Mucosa of gallbladder (tissue), 1 donor: ENCODE data around the gene SFTA2. TPM values are rescaled to one million over a fixed set of nuclear protein-coding genes. Genes with fewer than 3 reads are reported as not detected.
"Not testable (repeated sequence)": the region's sequence is repeated elsewhere in the genome, so short reads cannot be mapped to it uniquely, and the experiment has no call there.

ENCODE experiments used
- DNase-seq: peaks from one replicate; pipeline ENCODE4 v3.0.0-alpha.2; 2020; ENCODE audit warnings: low spot score
- total RNA-seq: library from RNA; stranded (reverse); gene quantifications from one replicate; pipeline ENCODE4 v1.2.1, GENCODE V29; 2021
- donor health status: DM: no; HTN: no; CAD: no.

SFTA2 gene
- total RNA-seq, 1 donor from 2014 or later: 149 TPM

DNA sequence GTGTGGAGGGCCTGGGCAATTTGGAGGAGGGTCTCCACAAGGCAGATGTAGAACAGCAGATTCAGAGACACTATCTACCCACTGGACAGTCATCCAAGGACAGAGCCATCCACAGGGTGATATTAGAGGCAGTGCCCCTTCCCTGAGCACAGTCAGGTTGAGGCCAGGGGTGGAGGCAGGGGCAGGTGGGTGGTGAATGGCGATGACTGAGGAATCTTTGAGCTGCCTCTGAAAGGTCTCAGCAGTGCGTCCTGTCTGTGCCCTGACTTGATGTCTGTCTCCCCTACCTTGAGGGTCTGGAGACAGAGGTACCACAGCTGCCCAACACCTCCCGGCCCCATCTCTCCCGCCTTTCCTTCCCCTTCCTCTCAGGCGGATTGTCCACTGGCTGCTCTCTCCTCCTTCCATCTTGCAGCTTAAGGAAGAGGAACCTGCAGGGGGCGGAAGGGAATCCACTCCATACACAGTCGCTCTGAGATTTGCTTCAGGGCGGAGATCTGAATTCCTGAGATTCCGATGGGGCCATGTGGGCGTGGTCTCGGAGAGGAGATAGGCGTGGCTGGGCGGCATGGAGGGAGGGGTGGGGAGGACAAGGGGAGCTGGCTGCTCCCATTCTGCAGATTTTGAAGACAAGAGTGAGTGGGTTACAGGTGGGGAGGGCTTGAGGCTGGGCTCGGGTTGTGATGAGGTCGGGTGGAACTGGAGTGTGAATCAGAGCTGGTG lies 10.5 kb upstream of the SFTA2 start:
- peak; percentile 90 for DNase-seq

DNA sequence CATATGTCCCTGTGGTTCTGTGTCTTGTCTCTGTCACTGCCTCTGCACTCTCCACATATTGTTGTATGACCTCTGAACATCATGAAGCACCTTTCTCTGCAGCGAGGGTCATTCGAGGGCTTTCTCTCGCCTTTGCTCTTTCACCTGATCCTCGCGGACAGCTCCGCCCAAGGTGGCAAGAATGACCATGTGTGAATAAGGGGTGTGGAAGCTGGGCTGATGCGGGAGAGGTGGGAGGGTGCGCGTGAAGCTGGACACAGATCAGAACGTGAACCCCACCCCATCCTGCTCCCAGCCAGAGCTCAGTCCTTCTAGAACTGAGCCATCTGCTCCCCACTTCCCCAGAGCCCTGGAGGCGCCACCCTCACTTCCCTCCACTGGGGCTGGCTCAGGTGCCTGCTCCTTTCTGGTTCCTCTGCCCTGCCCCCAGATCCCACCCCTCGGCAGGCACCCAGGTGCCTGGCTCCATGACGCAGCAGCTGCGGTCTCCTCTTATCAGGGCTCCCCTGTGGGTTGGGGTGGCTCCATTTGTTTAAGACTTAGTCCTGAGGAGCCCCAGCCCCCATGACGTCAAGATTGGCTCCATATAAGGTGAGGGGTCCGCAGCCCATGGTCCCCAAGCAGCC lies 8.5 kb upstream of the SFTA2 start, which contains the start of gene MUCL3:
TSS of gene MUCL3 (plus strand) at position 613 of the 626 bp plus-strand sequence. CDS start 27 bp downstream, outside the sequence.
- DNase-seq: peak; percentile 48

- peak; percentile 50 for DNase-seq
Measured at GRCh38 chr6:30939473-30939872, 7.5 kb upstream of the SFTA2 start.

GRCh38 chr6:30938730-30939129 lies 6.8 kb upstream of the SFTA2 start:
- DNase-seq: peak; percentile 57

DNA sequence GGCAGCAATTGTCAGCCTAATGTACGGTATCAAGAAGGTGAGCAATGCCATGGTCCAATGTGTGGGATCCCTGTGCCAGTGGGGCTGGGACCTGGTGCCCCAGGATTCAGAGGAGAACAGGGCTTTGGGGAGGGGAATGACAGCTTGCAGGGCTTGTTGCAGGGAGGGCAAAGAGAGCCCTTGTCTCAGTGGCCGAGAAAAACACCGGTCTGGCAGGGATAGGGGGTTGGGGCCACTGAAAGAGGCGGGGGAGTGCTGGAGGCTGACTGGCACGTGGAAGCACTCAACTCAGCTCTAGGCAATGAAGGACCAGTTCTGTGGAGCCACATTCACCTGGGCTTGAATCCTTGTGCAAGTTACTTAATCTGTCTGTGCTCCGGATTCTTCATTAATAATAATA lies 5.3 kb upstream of the SFTA2 start:
- DNase-seq: no peak

DNA sequence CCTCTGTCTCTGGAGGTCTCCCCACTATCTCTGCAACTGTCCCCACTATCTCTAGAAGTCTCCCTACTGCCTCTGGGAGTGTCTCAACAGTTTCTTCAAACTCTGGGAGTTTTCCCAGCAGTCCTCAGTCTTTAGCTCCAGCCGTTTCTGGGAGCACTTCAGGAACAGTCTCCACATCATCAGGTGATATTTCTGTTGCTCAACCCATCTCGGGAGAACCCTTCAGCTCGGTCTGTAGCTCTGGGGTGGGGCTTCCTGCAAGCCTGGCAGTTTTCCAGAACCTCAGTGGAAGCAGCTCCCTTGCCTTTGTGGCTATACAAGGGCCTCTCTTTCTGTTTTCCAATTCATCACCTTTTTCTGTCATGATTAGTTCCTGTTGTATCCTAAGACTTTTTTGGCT lies 3.0 kb upstream of the SFTA2 start:
- DNase-seq: no peak

DNA sequence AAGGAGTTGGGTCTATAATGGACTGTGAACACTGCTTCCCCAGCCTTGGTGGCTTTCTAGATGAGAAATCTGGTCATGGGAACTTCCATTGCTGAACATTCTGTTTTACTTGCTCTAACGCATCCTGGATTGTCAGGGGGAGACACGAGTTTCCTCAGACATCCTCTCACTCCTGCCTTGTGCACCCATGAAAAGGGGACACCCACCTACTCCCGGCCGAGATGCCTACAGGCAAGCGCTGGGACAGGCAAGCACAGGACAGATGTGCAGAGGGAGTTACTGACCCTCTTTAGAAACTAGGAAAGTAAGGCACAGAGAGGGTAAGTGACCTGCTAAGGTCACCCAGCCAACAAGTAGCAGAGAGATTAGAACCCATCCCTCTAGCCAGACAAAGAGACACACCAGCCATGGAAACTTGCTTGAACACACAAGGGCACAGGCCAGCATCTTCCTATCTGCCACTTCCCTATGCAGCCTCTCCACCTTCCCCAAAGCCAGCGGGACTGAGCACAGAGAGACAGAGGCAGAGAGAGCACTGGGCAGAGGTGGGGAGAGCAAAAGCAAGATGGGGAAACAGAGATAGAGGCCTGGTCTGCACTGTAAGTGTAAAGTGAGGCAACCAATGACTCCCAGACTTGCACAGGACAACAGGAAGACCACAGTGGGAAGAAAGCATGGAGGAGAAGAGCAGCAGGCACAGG lies 845 bp upstream of the SFTA2 start:
- DNase-seq: no peak

DNA sequence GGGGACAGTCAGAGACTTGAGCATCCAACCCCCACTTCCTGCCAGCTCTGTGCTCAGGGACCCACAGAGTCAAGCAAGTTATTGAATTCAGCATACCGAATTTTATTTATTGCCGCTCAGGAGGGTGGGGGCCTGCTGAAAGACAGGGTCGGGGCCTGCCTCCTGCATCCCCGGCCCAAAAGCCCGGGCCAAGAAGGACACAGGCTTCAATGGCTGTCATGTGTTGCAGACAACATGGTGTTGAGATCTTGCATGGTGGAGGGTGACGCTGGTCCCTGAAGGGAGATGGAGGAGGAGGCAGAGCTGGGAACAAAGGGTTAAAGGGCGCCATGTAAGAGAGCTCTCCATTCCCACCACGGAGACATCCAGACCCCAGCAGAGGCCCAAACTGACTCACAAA lies 698 bp downstream of the SFTA2 start:
- DNase-seq: no peak

GRCh38 chr6:30930506-30930905 lies 1.5 kb downstream of the SFTA2 start:
- DNase-seq: no peak

DNA sequence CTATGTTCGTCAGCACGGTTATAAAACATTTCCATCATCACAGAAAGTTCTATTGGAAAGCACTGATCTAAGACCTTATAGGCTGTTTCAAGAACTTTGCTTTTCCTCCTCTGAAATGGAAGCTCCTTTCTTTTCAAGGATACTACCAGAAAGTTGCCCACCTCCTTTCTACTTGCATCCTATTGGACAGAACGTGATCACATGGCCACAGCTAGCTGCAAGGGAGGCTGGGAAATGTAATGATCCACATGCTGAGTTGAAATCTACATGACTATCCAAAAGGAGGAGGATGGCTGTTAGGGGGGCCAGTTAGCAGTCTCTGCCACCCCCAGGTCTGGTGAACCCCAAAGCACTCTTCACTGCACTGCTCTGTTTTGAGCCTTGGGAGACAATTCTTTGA lies 3.3 kb downstream of the SFTA2 start:
- DNase-seq: no peak

GRCh38 chr6:30927080-30927479 lies 4.9 kb downstream of the SFTA2 start:
- not testable (repeated sequence) for DNase-seq

- DNase-seq: peak; percentile 89
Measured at GRCh38 chr6:30926644-30927043, 5.3 kb downstream of the SFTA2 start.

GRCh38 chr6:30924040-30924627 lies 7.8 kb downstream of the SFTA2 start:
- not testable (repeated sequence) for DNase-seq

- no peak for DNase-seq
Measured at GRCh38 chr6:30922447-30922852, 9.5 kb downstream of the SFTA2 start.

DNA sequence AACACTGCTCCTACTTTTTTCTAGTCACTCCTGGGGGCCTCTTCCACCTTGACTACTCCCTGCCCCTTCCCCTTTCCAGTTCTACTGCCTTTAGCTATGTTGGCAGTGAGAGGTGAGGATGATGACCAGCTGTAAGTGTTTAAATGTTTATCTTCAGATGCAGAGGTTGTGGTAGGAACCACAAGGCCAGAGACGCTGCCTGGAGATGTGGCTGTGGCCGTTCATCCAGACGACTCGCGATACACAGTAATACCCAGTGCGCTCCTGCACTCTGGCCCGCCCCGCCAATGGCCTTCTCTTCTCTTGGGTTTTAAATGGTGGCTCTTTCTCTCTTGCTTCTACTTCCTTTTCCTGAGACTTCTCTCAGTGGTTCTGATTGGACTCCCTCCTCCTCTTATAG lies 13.3 kb downstream of the SFTA2 start:
- no peak for DNase-seq

GRCh38 chr6:30917487-30917886 lies 14.5 kb downstream of the SFTA2 start:
- DNase-seq: no peak

DNA sequence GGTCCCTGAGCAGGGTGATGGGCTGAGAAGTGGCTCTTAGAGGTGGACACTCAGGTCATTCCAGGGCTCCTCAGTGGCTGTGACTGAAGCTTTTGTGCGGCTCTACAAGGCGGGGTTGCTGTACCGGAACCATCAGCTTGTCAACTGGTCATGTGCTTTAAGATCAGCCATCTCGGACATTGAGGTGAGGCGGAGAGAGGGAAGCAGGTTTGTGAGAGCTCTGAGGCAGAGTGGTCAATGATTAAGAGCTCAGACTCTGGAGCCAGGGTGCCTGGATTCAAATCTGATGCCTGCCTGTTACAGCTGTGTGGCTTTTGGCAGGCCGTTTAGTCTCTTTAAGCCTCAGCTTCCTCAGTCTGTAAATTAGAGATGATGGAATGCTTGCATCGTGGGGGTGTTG lies 14.9 kb downstream of the SFTA2 start:
- no peak for DNase-seq

GRCh38 chr6:30915591-30915946 lies 16.4 kb downstream of the SFTA2 start:
- DNase-seq: peak; percentile 53

DNA sequence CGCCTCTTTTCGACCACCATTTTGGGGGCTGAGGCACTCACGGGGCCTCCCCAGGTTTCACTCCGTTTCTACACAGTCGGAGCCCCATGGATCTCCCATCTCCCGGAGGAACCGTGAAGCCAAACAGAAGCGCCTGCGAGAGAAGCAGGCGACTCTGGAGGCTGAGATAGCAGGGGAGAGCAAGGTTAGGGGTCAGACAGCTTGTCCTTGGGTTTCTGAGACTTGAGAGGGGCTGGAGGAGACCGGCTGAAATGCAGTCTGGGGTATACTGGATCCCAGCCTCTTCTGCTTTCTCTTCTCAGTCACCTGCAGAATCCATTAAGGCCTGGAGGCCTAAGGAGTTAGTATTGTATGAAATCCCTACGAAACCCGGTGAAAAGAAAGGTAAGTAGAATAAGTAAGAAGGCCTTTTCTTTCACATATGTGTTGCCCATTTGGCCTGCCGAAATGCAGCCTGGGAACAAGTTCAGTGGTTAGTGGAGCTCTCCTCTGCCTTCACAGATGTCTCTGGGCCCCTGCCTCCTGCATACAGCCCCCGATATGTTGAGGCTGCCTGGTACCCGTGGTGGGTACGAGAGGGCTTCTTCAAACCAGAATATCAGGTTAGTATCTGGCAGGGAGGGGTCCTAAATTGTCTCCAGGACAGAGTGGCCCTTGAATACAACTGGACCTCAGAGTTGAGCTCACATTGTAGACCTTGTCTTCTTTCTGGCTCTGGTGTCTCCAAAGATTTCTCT lies 16.9 kb downstream of the SFTA2 start:
- DNase-seq: no peak

GRCh38 chr6:30914076-30914853 lies 17.7 kb downstream of the SFTA2 start, which contains the start of gene VARS2:
Gene VARS2 (plus strand): TSS chr6:30914238. CDS start chr6:30914837, 599 bp downstream.
- DNase-seq: peak; percentile 95

GRCh38 chr6:30913721-30914075 lies 18.3 kb downstream of the SFTA2 start:
- no peak for DNase-seq
